HG03439 (cell line): ENCODE results near the gene FBXL14.
"Not testable (repeated sequence)": the region's sequence is repeated elsewhere in the genome, so short reads cannot be mapped to it uniquely, and the experiment has no call there.

Source experiments
- ATAC-seq: cut with Tn5 transposase; IDR thresholded peaks from one replicate; pipeline ENCODE4 v1.9.1; 2021; ENCODE audit warnings: mild to moderate bottlenecking, moderate library complexity; ENCODE audit not compliant: unreplicated experiment

FBXL14 gene

GRCh38 chr12:1620092-1620491 is 25.7 kb upstream of the FBXL14 start:
- ATAC-seq, result no peak

DNA sequence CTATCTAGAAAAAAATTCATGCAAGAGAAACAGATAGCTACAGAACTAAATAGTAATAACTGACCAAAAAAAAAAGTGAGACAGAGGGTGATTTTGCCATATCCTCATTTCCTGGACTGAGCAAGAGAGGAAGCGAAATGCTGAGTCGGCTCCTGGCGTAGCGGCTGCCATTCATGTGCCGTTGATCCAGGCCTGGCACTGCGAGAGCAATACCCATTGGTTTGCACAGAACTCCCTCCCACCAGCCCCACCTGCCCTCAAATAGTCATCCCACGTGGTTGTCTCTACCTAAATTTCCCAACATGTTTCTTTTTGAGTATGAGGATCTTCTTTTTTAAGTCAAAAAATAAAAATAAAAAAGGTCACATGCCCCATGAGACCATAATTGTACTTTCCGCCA is 25.2 kb upstream of the FBXL14 start:
- no peak for ATAC-seq

DNA sequence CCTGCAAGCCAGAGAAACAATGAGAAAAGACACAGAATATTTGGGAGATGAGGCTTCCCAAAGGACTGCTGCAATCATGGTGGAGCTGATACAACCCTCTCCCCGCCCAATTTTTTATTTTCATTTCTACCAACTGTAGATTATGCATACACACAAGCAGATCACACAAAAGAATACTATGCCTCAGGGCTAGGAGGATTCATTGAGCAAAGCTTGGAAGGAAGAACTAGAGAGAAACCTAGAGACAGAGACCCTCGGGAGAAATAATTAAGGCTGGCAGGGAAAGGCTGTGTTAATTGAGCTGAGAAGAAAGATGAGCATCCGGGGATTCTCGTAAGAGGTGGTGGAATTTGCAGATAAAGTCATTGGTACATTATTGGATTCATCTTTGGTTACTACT is 24.8 kb upstream of the FBXL14 start:
- ATAC-seq, result no peak

GRCh38 chr12:1618489-1618888 is 24.1 kb upstream of the FBXL14 start:
- no peak for ATAC-seq

GRCh38 chr12:1616233-1617066 is 22.1 kb upstream of the FBXL14 start:
- ATAC-seq, result no peak

DNA sequence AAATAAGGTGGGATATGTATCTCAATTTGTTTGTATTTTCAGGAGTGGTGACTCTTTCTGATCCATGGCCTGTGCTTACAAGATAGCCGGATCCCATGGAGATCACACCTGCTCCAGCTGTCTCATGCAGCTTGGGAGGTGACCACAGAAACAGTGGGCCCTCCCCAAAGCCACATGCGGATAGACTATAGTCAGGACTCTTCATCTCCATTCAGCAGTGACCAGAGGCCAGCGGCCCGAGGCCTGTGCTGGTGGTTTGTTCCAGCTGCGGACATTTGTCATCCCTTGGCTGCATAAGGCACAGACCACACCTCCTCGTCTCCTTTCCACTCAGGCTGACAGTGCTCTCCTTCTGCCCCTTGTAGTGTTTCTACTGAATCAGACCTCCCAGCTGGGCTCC is 20.0 kb upstream of the FBXL14 start:
- ATAC-seq, result no peak

GRCh38 chr12:1613860-1614259 is 19.5 kb upstream of the FBXL14 start:
- no peak for ATAC-seq

DNA sequence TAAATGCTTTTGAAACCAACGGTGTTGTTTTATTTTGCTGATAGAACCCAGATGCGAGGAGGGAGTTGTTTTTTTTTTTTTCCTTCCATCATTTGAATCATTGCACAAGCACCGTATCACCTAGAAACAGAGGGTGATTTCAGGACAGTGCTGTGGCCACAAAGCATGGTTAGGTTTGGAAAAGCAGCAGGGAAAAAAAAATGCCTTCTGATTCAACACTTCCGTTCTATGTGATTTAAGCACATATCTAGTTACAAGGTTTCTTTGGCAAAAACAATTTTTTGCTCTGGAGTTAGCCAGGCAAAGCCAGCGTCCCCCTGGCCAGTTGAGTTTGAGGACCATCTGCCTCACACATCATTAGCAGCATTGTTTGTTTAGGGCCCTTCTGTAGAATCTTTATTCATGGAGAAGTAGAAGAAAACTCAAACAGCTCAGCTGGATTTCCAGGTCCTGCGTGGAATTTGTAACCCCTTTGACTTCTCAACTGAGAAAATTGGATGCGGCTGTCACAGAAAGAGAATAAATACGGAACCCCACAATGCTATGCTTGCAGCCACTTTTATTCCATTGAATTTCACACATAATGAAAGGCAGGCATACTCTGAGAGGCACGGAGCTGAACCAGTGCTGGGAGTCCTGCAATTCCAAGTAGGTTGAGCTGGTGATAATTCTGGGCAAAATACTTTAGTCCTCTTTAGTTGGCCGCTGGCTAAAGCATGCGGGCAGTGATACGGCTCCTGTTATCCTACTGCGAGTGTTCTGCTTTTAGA is 17.6 kb upstream of the FBXL14 start:
- no peak for ATAC-seq

DNA sequence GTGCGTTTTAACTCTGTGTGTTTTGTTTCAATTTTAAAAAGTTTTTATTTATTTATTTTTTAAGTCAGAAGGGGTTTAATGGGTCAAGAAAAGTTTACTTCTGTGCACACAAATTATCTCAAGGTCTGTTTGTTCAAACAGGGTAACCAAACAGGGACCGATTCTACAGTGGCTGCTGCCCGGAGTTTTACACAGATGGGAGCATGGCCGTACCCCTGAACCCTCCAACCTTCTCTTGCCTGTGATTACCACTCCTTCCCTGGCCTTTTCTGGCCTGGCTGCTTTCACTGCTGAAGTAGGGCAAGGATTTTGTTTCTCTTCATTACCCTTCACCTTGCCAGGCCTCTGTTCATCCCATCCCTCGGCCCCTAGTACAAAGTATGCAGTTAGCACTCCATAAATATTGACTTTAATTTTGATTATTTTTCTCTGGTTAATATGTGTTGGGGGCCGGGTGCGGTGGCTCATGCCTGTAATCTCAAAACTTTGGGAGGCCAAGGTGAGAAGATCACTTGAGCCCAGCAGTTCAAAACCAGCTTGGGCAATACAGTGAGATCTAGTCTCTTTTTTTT is 15.8 kb upstream of the FBXL14 start:
- no peak for ATAC-seq

DNA sequence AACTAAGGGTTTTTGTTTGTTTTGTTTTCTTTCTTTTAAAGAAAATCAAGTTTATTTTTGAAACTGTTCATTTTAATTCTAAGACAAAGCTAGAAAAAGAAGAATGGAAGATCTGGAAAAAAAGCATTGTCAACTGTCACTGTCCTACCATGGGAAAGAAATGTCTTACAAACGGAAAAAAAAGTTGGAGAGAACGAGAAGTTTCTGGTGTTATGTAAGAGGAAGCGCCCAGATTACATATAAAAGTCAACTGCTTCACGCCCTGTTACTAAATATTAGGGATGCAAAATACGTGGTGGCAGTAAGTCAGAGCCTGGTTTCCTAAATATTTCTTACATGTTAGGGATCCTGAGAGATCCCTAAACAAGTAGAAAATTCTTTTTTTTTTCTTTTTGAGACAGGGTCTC is 14.3 kb upstream of the FBXL14 start:
- no peak for ATAC-seq

- ATAC-seq, result no peak
Observed at GRCh38 chr12:1607940-1608712, 13.7 kb upstream of the FBXL14 start.

- peak; percentile 47 for ATAC-seq
Observed at GRCh38 chr12:1606021-1606622, 11.7 kb upstream of the FBXL14 start.

DNA sequence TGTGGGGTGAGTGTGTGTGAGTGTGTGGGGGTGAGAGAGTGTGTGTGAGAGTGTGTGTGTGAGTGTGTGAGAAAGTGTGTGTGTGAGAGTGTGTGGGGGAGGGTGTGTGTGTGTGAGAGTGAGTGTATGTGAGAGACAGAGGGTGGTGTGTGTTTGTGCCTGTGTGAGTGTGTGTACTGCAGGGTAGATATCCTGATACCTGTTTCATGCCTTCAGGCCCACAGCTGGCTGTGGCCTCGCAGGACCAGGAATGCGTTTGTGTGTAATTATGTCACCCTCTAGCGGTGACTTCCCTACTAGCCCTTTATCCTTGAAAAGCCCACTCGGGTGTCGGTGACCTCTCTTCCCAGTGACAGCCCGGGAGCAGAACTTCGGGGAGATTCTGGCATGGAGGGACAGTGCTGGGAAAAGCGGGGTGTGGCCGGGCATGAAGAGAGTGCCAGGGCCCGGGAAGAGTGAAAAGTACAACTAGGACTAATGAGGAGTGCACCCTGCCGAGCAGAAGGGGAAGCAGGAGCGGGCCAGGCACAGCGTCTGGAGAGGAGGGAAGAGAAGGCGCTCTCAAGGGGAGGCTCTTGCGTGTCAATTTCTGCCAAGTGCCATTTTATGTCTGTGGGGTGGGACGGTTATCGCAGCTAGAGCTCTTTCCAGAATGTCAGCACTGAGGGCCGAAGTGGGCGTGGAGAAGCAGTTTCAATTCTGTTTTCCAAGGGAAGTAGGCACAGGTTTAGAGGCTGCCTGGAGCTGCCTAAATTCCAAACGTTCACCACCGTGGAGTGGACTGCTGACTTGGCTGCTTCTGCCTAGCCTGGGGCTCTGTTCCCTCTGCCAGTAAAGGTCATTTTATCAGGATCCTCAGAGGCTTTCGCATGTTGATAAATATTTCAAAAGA is 11.0 kb upstream of the FBXL14 start:
- peak; percentile 25 for ATAC-seq

DNA sequence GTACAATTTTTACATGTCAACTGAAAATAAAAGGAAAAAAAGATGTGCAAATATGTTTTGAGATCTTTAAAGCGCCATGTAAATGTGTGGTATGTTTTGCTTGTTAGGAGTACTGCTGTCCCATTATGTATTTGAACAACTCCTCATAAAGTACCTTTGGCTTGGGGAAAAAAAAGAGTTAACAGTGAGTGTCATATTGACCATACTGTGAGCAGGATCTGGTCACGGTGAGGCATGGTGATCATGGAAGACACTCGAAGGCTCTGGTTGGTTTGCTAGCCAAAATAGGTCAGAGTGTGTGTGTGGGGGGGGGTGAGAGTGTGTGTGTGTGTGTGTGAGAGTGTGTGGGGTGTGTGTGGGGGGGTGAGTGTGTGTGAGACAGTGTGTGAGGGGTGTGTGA is 10.1 kb upstream of the FBXL14 start:
- ATAC-seq, result no peak

GRCh38 chr12:1603269-1603993 is 9.1 kb upstream of the FBXL14 start:
- no peak for ATAC-seq

DNA sequence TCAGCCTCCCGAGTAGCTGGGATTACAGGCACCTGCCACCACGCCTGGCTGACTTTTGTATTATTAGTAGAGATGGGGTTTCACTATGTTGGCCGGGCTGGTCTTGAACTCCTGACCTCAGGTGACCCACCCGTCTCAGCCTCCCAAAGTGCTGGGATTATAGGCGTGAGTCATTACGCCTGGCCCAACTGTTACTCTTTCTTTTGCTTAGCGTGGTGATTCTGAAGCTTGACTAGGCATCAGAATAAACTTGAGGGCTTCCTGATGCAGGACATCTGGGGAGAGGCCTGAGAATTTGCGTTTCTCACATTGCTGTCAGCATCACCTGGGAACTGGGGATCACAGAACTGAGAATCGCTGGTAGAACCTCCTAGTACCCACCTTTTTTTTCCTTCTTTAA is 8.3 kb upstream of the FBXL14 start:
- ATAC-seq, result not testable (repeated sequence)

DNA sequence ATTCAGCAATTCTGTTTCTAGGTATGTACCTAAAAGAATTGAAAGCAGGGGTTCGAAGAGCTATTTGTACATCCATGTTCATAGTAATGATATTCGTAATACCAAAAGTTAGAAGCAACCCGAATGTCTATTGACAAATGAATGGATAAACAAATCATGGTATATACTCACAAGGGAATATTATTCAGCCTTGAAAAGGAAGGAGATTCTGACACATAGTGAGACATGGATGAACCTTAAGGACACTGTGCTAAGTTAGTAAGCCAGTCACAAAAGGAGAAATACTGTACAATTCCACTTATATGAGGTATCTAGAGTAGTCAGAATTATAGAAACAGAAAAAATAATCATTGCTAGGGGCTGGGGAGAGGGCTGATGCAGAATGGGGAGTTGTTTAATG is 4.4 kb upstream of the FBXL14 start:
- ATAC-seq, result no peak

DNA sequence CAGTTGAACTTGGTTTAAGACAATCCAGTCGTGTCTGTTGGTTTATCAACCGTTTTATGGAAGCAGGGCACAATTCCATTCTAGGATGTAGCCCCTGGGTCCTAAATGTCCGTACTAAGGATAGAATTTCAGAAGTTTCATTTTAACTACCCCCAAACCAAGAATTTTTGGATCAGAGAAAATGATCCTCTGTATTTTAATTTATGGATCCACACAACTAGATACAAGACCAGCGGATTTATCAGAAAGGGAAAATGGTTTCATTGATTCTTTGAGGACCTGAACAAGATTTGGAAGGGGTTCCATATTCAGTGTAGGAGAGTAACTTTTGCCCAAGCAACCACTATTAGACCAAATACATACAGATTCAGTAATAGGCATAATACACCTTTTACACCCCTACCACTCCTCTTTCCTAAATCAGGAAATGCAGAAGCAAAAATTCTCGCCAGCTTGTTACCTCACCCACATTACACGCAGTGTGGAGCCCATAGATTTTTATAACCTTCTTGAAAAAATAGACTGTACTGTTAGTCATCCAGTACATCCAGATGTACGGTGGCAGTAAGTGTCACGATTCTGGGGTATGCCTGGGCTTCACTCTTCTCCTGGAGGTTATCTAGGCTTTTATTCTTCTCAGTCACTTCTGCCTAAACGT is 1.4 kb upstream of the FBXL14 start:
- no peak for ATAC-seq
